GM12874 (cell line): ENCODE results near the gene CCS.

Experiments
- CTCF ChIP-seq: IDR thresholded peaks from 2 replicates; pipeline ENCODE4 v1.5.1; 2011; ENCODE audit warnings: low read depth, mild to moderate bottlenecking, control low read depth, low read length, moderate library complexity; ENCODE audit not compliant: insufficient read depth

The CCS gene

GRCh38 chr11:66591175-66591574, 1.8 kb upstream of the CCS start:
- no peak for TF ChIP-seq CTCF

- TF ChIP-seq CTCF = no peak
These were observed 284 bp downstream of the CCS start for GRCh38 chr11:66593303-66593635.

DNA sequence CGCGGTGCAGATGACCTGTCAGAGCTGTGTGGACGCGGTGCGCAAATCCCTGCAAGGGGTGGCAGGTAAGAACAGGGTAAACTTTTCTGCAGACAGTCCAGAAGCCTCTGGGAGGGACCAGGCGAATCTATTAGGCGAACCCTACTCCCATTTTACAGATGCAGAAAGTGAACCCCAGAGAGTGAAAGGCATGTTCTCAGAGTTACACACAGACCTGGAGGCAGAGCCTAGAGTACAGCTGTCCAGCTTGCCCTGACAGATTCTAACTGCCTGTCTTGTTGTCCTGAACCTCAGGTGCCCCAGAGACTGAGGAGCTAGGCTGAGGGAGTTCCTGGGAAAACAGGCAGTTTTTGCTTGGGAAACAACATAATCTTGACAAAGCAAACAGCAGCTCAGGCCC, 665 bp downstream of the CCS start:
- no peak for TF ChIP-seq CTCF

DNA sequence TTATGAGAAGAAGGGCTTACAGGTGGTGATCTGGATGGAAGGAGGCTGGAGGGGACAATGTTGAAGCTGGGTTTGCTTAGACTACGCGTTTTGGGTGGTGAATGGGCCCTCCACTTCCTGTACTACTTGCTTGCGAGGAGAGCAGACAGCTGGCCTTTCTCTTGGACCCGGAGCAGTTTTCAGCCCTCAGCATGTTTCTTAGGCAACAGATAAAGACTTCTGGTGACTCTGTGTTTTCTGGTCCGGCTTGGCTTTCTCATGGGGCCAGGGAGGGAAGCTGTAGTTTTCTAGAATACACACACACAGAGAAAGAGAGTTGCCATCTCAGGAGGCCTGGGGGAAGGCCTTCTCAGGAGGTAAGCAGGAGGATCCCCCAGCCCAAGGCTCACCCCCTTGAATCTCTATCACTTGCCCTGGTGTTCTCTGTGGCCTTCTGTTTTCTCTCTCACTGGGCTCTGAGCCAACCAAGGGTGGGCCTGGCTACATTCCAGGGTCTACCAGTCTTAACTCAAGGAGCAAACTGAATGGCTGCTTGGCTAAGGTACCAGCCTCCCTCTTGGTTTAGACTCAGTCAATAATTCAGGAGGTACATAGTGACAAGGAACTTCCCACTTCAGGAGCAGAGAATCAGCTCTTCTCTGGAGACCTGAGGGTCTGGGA, 2.4 kb downstream of the CCS start:
- no peak for TF ChIP-seq CTCF

DNA sequence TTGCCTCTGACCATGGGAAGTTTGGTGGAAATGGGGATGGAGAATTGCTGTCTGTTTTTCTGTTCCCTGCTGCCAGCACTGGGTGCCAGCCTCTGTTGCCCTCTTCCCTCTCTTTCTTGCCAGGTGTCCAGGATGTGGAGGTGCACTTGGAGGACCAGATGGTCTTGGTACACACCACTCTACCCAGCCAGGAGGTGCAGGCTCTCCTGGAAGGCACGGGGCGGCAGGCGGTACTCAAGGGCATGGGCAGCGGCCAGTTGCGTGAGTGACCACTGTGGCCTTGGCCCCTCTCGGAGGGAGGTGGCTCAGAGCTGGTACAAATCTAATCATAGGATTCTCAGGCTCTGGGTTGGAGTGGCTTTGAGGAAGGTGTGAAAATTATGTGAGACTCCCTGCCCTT, 6.0 kb downstream of the CCS start:
- TF ChIP-seq CTCF = no peak

DNA sequence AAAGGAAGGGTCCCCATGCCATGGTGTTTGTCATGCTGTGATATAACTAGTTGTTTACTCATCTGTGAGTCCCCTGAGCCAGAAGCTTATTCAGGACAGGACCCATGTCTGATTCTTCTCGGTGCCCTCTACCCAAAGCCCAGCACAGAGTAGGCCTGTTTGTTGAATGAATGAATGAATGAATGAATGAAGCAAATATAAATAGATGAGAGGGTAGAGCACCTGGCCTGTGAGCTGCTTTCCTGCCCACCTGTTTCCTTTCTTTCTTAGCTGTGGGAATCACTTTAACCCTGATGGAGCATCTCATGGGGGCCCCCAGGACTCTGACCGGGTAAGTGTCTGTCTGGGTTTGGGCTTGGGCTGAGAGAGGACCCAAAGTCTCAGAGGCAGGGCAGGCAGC, 7.2 kb downstream of the CCS start:
- TF ChIP-seq CTCF = no peak

DNA sequence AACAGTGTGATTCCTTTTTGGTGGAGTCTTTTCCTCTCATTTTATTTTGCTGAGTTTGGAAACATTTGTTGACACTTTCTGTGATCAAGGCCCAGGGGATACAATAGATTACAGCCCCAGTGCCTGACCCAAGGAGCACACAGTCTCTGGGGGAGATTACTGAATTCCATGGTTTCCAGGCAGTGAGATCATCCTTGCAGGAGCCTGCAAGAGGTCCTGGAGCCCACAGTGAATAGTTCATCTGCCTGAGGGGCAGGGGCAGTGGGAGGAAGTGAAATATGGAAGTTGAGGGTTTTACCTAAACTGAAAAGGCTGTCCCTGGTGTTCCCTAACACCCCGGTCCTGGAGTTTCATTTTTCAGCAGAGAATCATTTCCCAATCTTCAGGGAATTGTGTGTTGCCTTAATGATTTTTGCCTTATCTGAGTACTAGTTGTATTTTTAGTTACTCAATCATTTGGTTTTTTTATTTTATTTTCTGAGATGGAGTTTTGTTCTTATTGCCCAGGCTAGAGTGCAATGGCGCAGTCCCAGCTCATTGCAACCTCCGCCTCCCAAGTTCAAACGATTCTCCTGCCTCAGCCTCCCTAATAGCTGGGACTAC, 7.7 kb downstream of the CCS start:
- TF ChIP-seq CTCF = no peak
